ENCODE results near the gene RS1.

The RS1 gene

GRCh38 chrX:18682979-18683387 is 11.1 kb upstream of the RS1 start:
- no peak for DNase-seq (ENCODE audit: low read depth in 2 of 2)
- TF ChIP-seq CTCF (IDR thresholded peaks at IDR 0.05; ENCODE audit: low read depth, low read length) = no peak
- H3K4me3 ChIP-seq (replicated peaks in 1 of 2; ENCODE audit: low read depth in 2 of 2, low read length in 2 of 2) = no peak overlapping the region

GRCh38 chrX:18681996-18682395 is 10.1 kb upstream of the RS1 start:
- DNase-seq (ENCODE audit: low read depth in 2 of 2) = no peak
- TF ChIP-seq CTCF (IDR thresholded peaks at IDR 0.05; ENCODE audit: low read depth, low read length) = no peak
- H3K4me3 ChIP-seq (replicated peaks in 1 of 2; ENCODE audit: low read depth in 2 of 2, low read length in 2 of 2) = no peak overlapping the region

GRCh38 chrX:18677161-18677869 is 5.4 kb upstream of the RS1 start:
- H3K4me3 ChIP-seq (replicated peaks in 1 of 2; ENCODE audit: low read depth in 2 of 2, low read length in 2 of 2) = no peak overlapping the region
- no peak for DNase-seq (ENCODE audit: low read depth in 2 of 2)
- TF ChIP-seq CTCF (IDR thresholded peaks at IDR 0.05; ENCODE audit: low read depth, low read length) = no peak

GRCh38 chrX:18676470-18676869 is 4.6 kb upstream of the RS1 start:
- peak in 1 of 2 donors; percentile 6 for DNase-seq (ENCODE audit: low read depth in 2 of 2)
- H3K4me3 ChIP-seq (replicated peaks in 1 of 2; ENCODE audit: low read depth in 2 of 2, low read length in 2 of 2) = no peak overlapping the region
- TF ChIP-seq CTCF (IDR thresholded peaks at IDR 0.05; ENCODE audit: low read depth, low read length) = peak; percentile 35

GRCh38 chrX:18676050-18676449 is 4.1 kb upstream of the RS1 start:
- no peak for TF ChIP-seq CTCF (IDR thresholded peaks at IDR 0.05; ENCODE audit: low read depth, low read length)
- DNase-seq (ENCODE audit: low read depth in 2 of 2) = no peak

GRCh38 chrX:18674788-18675735 is 3.2 kb upstream of the RS1 start:
- no peak for TF ChIP-seq CTCF (IDR thresholded peaks at IDR 0.05; ENCODE audit: low read depth, low read length)
- H3K4me3 ChIP-seq (replicated peaks in 1 of 2; ENCODE audit: low read depth in 2 of 2, low read length in 2 of 2) = peak overlapping the region; percentile 55
- peak; percentile 79 to 80 for DNase-seq (ENCODE audit: low read depth in 2 of 2)

More at GRCh38 chrX:18676050-18676449, 4.1 kb upstream of the RS1 start:
- H3K4me3 ChIP-seq (replicated peaks in 1 of 2; ENCODE audit: low read depth in 2 of 2, low read length in 2 of 2) = no peak overlapping the region
